GM06990 (cell line): ENCODE results near the gene KCNC4.

Source experiments
- DNase-seq: peaks from one replicate; pipeline ENCODE4 v3.0.0-alpha.2; 2011; ENCODE audit not compliant: insufficient read length; ENCODE audit errors: extremely low read depth
- H3K27me3 ChIP-seq: replicated peaks from 2 replicates; pipeline ENCODE4 v1.6.0; 2011; ENCODE audit warnings: low read length; ENCODE audit not compliant: control insufficient read depth, insufficient read depth
- H3K36me3 ChIP-seq: 2 replicates; pipeline ENCODE4 v1.5.1; 2011; ENCODE audit warnings: low read length; ENCODE audit not compliant: control insufficient read depth, insufficient read depth
- H3K4me3 ChIP-seq: replicated peaks from 2 replicates; pipeline ENCODE4 v1.5.1; 2011; ENCODE audit warnings: low read depth, mild to moderate bottlenecking, control low read depth, low read length
- CTCF ChIP-seq: IDR thresholded peaks from 2 replicates; pipeline ENCODE4 v1.5.1; 2011; ENCODE audit warnings: low read length, control low read depth, mild to moderate bottlenecking, inconsistent platforms; ENCODE audit not compliant: insufficient read depth, poor library complexity, severe bottlenecking

The KCNC4 gene

GRCh38 chr1:110220324-110220723, 10.2 kb downstream of the KCNC4 start:
- no peak for TF ChIP-seq CTCF
- Histone ChIP-seq H3K36me3 (no peaks in the 10 kb centered on the region), H3K27me3 (no peaks in the 10 kb centered on the region), H3K4me3 (no peak overlapping the region)
- DNase-seq, result no peak

- H3K36me3 ChIP-seq, result no peaks in the 10 kb centered on the region
- TF ChIP-seq CTCF, result no peak
Observed at GRCh38 chr1:110221119-110221518, 11.0 kb downstream of the KCNC4 start.

GRCh38 chr1:110223127-110223526, 13.0 kb downstream of the KCNC4 start:
- no peak for TF ChIP-seq CTCF
- Histone ChIP-seq H3K36me3 (no peaks in the 10 kb centered on the region), H3K4me3 (no peak overlapping the region), H3K27me3 (no peaks in the 10 kb centered on the region)
- no peak for DNase-seq

More at GRCh38 chr1:110221119-110221518, 11.0 kb downstream of the KCNC4 start:
- no peak for DNase-seq
- Histone ChIP-seq H3K27me3 (no peaks in the 10 kb centered on the region), H3K4me3 (no peak overlapping the region)

- no peak for DNase-seq
- H3K27me3 ChIP-seq, result no peaks in the 10 kb centered on the region
- H3K36me3 ChIP-seq, result no peaks in the 10 kb centered on the region
- H3K4me3 ChIP-seq, result no peak overlapping the region
- TF ChIP-seq CTCF, result no peak
Observed at GRCh38 chr1:110223581-110223980, 13.5 kb downstream of the KCNC4 start.

GRCh38 chr1:110224240-110224995, 14.3 kb downstream of the KCNC4 start:
- Histone ChIP-seq H3K27me3 (no peaks in the 10 kb centered on the region), H3K36me3 (no peaks in the 10 kb centered on the region), H3K4me3 (no peak overlapping the region)
- DNase-seq, result no peak
- TF ChIP-seq CTCF, result no peak

GRCh38 chr1:110225212-110225611, 15.1 kb downstream of the KCNC4 start:
- Histone ChIP-seq H3K27me3 (no peaks in the 10 kb centered on the region), H3K36me3 (no peaks in the 10 kb centered on the region), H3K4me3 (no peak overlapping the region)
- no peak for DNase-seq
- no peak for TF ChIP-seq CTCF
